Endothelial cell of umbilical vein (primary cell): Measurements from ENCODE around the gene PARVA.

ENCODE experiments used
- EZH2 ChIP-seq: IDR thresholded peaks from 2 replicates; pipeline ENCODE4 v1.6.1; 2012; ENCODE audit warnings: borderline replicate concordance, low read depth, mild to moderate bottlenecking, moderate library complexity, low read length, inconsistent platforms; ENCODE audit not compliant: severe bottlenecking
- GATA2 ChIP-seq: IDR thresholded peaks from 2 replicates; pipeline ENCODE4 v1.7.0; 2011; ENCODE audit warnings: low read depth, mild to moderate bottlenecking, moderate library complexity, mixed read lengths, low read length; ENCODE audit not compliant: insufficient read length, insufficient read depth
- JUN ChIP-seq: IDR thresholded peaks from 2 replicates; pipeline ENCODE4 v1.6.1; 2011; ENCODE audit warnings: borderline replicate concordance, low read depth; ENCODE audit not compliant: insufficient read length, insufficient read depth
- MYC ChIP-seq: IDR thresholded peaks from one replicate; pipeline ENCODE4 v1.6.1; 2011; ENCODE audit warnings: mild to moderate bottlenecking, low read depth, low read length
- POLR2A ChIP-seq: IDR thresholded peaks from 2 replicates; pipeline ENCODE4 v1.6.1; 2012; ENCODE audit warnings: low read depth, mild to moderate bottlenecking, control low read depth, low read length
- POLR2AphosphoS5 ChIP-seq: IDR thresholded peaks from 2 replicates; pipeline ENCODE4 v1.6.1; 2012; ENCODE audit warnings: low read depth, mild to moderate bottlenecking, control low read depth, low read length, moderate library complexity; ENCODE audit not compliant: insufficient read depth
- TF ChIP-seq, protein P1 (sequence below), 2 donors: IDR thresholded peaks; 1 replicate in 1 of 2; 2 replicates in 1 of 2; pipeline ENCODE4 v1.5.1; 2011; ENCODE audit warnings: low read length in 2 of 2, mild to moderate bottlenecking in 2 of 2, moderate library complexity in 2 of 2, control low read depth in 1 of 2, inconsistent platforms in 1 of 2, low read depth in 1 of 2; ENCODE audit not compliant: insufficient read depth in 1 of 2; ENCODE audit errors: extremely low read depth in 1 of 2
- TF ChIP-seq, protein P2 (sequence below): IDR thresholded peaks from 2 replicates; pipeline ENCODE4 v1.6.1; 2011; ENCODE audit not compliant: insufficient read depth, insufficient read length

DNA sequence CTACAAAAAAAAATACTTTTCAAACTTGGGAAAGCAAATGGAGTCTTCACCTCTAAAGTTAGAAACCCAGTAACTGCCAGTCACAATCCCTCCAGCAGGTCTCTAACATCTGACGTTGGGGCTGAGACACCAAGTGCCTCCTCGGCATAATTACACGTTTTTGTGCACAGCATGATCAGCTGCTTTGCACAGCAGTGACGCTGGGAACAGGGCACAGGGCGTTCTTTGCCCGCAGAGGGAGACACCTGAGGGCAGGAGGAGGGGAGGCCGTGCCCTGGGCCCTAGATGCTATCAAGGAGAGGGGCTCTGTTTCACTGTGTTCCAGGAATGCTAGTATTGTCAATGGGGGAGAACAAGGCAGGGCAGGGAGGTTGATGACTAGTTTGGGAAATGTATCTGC is 120.1 kb downstream of the PARVA start:
- TF ChIP-seq, protein P1, sequence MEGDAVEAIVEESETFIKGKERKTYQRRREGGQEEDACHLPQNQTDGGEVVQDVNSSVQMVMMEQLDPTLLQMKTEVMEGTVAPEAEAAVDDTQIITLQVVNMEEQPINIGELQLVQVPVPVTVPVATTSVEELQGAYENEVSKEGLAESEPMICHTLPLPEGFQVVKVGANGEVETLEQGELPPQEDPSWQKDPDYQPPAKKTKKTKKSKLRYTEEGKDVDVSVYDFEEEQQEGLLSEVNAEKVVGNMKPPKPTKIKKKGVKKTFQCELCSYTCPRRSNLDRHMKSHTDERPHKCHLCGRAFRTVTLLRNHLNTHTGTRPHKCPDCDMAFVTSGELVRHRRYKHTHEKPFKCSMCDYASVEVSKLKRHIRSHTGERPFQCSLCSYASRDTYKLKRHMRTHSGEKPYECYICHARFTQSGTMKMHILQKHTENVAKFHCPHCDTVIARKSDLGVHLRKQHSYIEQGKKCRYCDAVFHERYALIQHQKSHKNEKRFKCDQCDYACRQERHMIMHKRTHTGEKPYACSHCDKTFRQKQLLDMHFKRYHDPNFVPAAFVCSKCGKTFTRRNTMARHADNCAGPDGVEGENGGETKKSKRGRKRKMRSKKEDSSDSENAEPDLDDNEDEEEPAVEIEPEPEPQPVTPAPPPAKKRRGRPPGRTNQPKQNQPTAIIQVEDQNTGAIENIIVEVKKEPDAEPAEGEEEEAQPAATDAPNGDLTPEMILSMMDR (IDR thresholded peaks at IDR 0.05; ENCODE audit: extremely low read depth in 1 of 2, insufficient read depth in 1 of 2, low read depth in 1 of 2, low read length in 2 of 2): no peak
- TF ChIP-seq, protein P2, sequence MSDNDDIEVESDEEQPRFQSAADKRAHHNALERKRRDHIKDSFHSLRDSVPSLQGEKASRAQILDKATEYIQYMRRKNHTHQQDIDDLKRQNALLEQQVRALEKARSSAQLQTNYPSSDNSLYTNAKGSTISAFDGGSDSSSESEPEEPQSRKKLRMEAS: no peak
- TF ChIP-seq POLR2AphosphoS5 (no peak), POLR2A (no peak), JUN (no peak), MYC (no peak), GATA2 (no peak), EZH2 (no peak)
